Myometrial cell (primary cell): ENCODE data around the gene NFE2. TPM values are rescaled to one million over a fixed set of nuclear protein-coding genes. Genes with fewer than 3 reads are reported as not detected.

ENCODE experiments used
- total RNA-seq: library from RNA; depleted of rRNA; stranded (reverse); fragments of >200 nt; gene quantifications from 2 replicates; pipeline ENCODE4 v1.2.3, GENCODE V29; 2015

Gene NFE2
- total RNA-seq, result 0.35 TPM in 1 of 2 replicates, not detected in the other

GRCh38 chr12:54300732-54301427 lies at the start of gene NFE2:
TSS of gene NFE2 (minus strand) at chr12:54301015. CDS start at chr12:54295248, 5,767 bp downstream.

GRCh38 chr12:54324617-54325441 lies 24.0 kb upstream of the NFE2 start, which contains the start of gene COPZ1:
TSS of gene COPZ1 (plus strand) at chr12:54325131. CDS start at chr12:54325164, 33 bp downstream.

DNA sequence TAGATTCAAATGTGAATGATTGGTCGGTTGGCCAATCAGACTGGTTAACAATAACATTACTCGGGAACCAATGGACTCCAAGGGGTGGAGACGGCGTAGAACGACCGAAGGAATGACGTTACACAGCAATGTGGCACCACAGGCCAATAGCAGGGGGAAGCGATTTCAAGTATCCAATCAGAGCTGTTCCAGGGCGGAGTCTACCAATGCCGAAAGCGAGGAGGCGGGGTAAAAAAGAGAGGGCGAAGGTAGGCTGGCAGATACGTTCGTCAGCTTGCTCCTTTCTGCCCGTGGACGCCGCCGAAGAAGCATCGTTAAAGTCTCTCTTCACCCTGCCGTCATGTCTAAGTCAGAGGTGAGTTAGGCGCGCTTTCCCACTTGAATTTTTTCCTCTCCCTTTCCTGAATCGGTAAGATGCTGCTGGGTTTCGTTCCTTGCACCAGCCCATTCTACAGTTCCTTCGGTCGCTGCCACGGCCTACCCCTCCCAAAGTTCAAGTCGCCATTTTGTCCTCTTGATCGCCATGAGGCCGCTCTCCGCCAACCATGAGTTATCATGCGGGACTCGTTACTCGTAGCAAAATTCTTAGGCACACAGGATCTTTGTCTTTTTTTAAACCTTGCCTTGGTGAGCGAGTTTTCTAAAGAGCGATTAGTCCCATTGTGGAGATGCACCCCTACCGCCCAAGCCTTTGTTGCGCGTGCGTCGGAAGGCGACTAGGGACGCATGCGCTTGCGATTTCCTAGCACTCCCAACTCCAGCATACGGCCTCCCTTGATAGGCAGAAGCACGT lies 20.2 kb downstream of the NFE2 start, which contains the start of gene HNRNPA1:
Gene HNRNPA1 (plus strand): TSS at position 259 of the 793 bp plus-strand sequence. CDS start 82 bp downstream, at position 341.

DNA sequence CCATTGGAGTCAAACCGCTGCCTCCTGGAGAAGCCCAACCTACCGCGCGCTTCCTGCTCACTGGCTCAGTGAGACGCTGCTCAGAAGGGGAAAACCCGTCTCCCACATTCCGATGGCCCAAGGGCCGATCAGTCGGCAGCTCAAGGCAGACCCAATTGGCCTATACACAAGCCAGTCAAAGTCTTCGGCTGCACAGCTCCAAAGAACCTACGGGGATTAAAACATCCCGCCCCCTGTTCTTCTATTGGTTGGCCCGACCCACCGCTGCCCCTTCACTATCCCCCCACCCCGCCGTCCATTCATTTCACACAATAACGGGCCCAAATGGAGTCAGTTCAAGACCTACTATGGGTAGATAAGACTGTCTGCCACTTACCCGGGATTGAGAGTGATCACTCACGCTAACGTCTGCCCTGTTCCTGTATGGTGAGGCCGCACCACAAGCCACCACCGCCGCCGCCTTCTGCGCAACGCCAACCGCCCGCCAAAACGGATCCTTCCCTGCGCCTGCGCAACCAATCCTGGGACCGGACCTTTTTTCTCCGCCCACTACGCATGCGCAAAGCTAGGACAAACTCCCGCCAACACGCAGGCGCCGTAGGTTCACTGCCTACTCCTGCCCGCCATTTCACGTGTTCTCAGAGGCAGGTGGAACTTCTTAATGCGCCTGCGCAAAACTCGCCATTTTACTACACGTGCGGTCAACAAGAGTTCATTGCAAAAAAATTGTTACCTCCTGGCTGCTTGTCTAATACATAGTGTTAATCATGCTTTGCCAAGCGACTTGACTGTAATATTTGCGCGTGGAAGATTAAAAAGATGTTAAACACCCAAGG lies 21.0 kb downstream of the NFE2 start, which contains the start of gene CBX5:
Gene CBX5 (minus strand): TSS at position 491 of the 836 bp plus-strand sequence. CDS start 22,472 bp downstream, outside the sequence.

Other genes with a start within 250 kb of the NFE2 start
- gene HOXC4, start 247.2 kb downstream of the NFE2 start, total RNA-seq, result 0.58 TPM in 1 of 2 replicates, not detected in the other
- 55.6 and 57.4 TPM in 2 replicates for gene SMUG1, start 112.0 kb downstream of the NFE2 start, total RNA-seq
- gene CBX5, start 20.9 kb downstream of the NFE2 start, total RNA-seq, result 24.8 and 31.5 TPM in 2 replicates
- gene HNRNPA1, start 20.3 kb downstream of the NFE2 start, total RNA-seq, result 563 and 784 TPM in 2 replicates
- gene COPZ1, start 24.1 kb upstream of the NFE2 start, total RNA-seq, result 297 and 300 TPM in 2 replicates
- gene GPR84, start 63.5 kb upstream of the NFE2 start, total RNA-seq, result not detected in 2 replicates
- gene ZNF385A, start 83.7 kb upstream of the NFE2 start, total RNA-seq, result 9.2 and 17.9 TPM in 2 replicates
- gene ITGA5, start 118.3 kb upstream of the NFE2 start, total RNA-seq, result 748 and 778 TPM in 2 replicates
- not detected in 2 replicates for gene GTSF1, start 172.6 kb upstream of the NFE2 start, total RNA-seq
- gene NCKAP1L, start 196.7 kb upstream of the NFE2 start, total RNA-seq, result not detected in 2 replicates
- not detected in 2 replicates for gene PDE1B, start 248.6 kb upstream of the NFE2 start, total RNA-seq